DOHH2 (cell line): ENCODE results near the gene NR3C2.
A peak's percentile ranks its signal among the peaks of the same experiment; 100 is the strongest.

Experiments used
- H3F3A ChIP-seq: fragments of 200-600 bp; sonication (generic), shearing (Covaris generic); 2 replicates; pipeline ENCODE4 v1.6.0; 2016; ENCODE audit warnings: antibody characterized with exemption, mild to moderate bottlenecking; ENCODE audit not compliant: control insufficient read depth, insufficient read depth
- H3K27ac ChIP-seq: fragments of 200-600 bp; sonication (generic); 2 replicates; pipeline ENCODE4 v1.5.1; 2014; ENCODE audit warnings: low read depth, mild to moderate bottlenecking, low read length, moderate library complexity
- H3K27me3 ChIP-seq: fragments of 200-600 bp; sonication (generic); 2 replicates; pipeline ENCODE4 v1.6.1; 2014; ENCODE audit warnings: mild to moderate bottlenecking, low read length, mixed read lengths; ENCODE audit not compliant: control insufficient read depth
- H3K36me3 ChIP-seq: fragments of 200-600 bp; sonication (generic); 2 replicates; pipeline ENCODE4 v1.6.1; 2014; ENCODE audit warnings: mild to moderate bottlenecking, low read length, moderate library complexity, mixed read lengths; ENCODE audit not compliant: control insufficient read depth
- H3K4me1 ChIP-seq: fragments of 200-600 bp; sonication (generic); 2 replicates; pipeline ENCODE4 v1.6.1; 2014; ENCODE audit warnings: mild to moderate bottlenecking, low read length, mixed read lengths; ENCODE audit not compliant: control insufficient read depth
- H3K4me2 ChIP-seq: fragments of 200-600 bp; sonication (generic); 2 replicates; pipeline ENCODE4 v1.6.0; 2014; ENCODE audit warnings: mild to moderate bottlenecking, low read length, moderate library complexity
- H3K4me3 ChIP-seq: fragments of 200-600 bp; sonication (generic); 2 replicates; pipeline ENCODE4 v1.5.1; 2014; ENCODE audit warnings: mild to moderate bottlenecking, low read length, mixed read lengths
- H3K79me2 ChIP-seq: fragments of 200-600 bp; sonication (generic); 2 replicates; pipeline ENCODE4 v1.6.1; 2014; ENCODE audit warnings: mild to moderate bottlenecking, low read length, mixed read lengths; ENCODE audit not compliant: control insufficient read depth
- H3K9me2 ChIP-seq: fragments of 200-600 bp; sonication (generic); replicated peaks from 2 replicates; pipeline ENCODE4 v1.6.1; 2014; ENCODE audit warnings: mild to moderate bottlenecking, low read length, mixed read lengths; ENCODE audit not compliant: control insufficient read depth
- H3K9me3 ChIP-seq: fragments of 200-600 bp; sonication (generic); 2 replicates; pipeline ENCODE4 v1.6.1; 2014; ENCODE audit warnings: antibody characterized with exemption, low read length, mixed read lengths; ENCODE audit not compliant: control insufficient read depth, insufficient read depth
- H4K20me1 ChIP-seq: fragments of 200-600 bp; sonication (generic); 2 replicates; pipeline ENCODE4 v1.6.0; 2014; ENCODE audit warnings: low read depth, mild to moderate bottlenecking, antibody characterized with exemption, low read length, moderate library complexity; ENCODE audit not compliant: control insufficient read depth, insufficient read depth
- CTCF ChIP-seq: fragments of 200-600 bp; sonication (generic); IDR thresholded peaks from one replicate; pipeline ENCODE4 v1.5.1; 2014; ENCODE audit warnings: antibody characterized with exemption, mild to moderate bottlenecking, low read depth, low read length; ENCODE audit not compliant: poor library complexity, severe bottlenecking
- EZH2phosphoT487 ChIP-seq: fragments of 200-600 bp; sonication (generic); IDR thresholded peaks from 2 replicates; pipeline ENCODE4 v1.6.1; 2017; ENCODE audit warnings: borderline replicate concordance, mild to moderate bottlenecking, antibody characterized with exemption, low read length, moderate library complexity, mixed read lengths

NR3C2 gene

GRCh38 chr4:148443512-148444295 is 1.5 kb upstream of the NR3C2 start:
- Histone ChIP-seq H3K9me2 (no peaks in the 10 kb centered on the region), H3F3A (no peaks in the 10 kb centered on the region), H3K4me1 (peaks cover 32% of the 10 kb centered on the region), H3K4me2 (peak overlapping the region; percentile 99), H4K20me1 (no peaks in the 10 kb centered on the region), H3K27me3 (peaks cover 76% of the 10 kb centered on the region), H3K9me3 (no peaks in the 10 kb centered on the region), H3K4me3 (peak overlapping the region; percentile 89), H3K27ac (no peak overlapping the region), H3K79me2 (no peaks in the 10 kb centered on the region), H3K36me3 (no peaks in the 10 kb centered on the region)
- TF ChIP-seq CTCF: no peak
- TF ChIP-seq EZH2phosphoT487: peak; percentile 85; the same call in 1 of the 2 replicates

- Histone ChIP-seq H3K9me2 (no peaks in the 10 kb centered on the region), H3K27me3 (peaks cover 72% of the 10 kb centered on the region), H3K27ac (no peak overlapping the region)
Observed at GRCh38 chr4:148442832-148443511, 758 bp upstream of the NR3C2 start.

GRCh38 chr4:148441624-148441985 is 609 bp downstream of the NR3C2 start:
- Histone ChIP-seq H3K27me3 (peaks cover 60% of the 10 kb centered on the region), H3K4me1 (peaks cover 28% of the 10 kb centered on the region), H3K4me3 (peak overlapping the region; percentile 89), H3K4me2 (peak overlapping the region; percentile 99), H3K79me2 (no peaks in the 10 kb centered on the region), H3K27ac (no peak overlapping the region), H3K9me3 (no peaks in the 10 kb centered on the region), H3F3A (no peaks in the 10 kb centered on the region), H4K20me1 (no peaks in the 10 kb centered on the region), H3K9me2 (no peaks in the 10 kb centered on the region), H3K36me3 (no peaks in the 10 kb centered on the region)
- no peak for TF ChIP-seq CTCF
- no peak for TF ChIP-seq EZH2phosphoT487

More at GRCh38 chr4:148442832-148443511, 758 bp upstream of the NR3C2 start:
- Histone ChIP-seq H3F3A (no peaks in the 10 kb centered on the region), H3K79me2 (no peaks in the 10 kb centered on the region), H3K36me3 (no peaks in the 10 kb centered on the region), H3K4me2 (peak overlapping the region; percentile 99), H4K20me1 (no peaks in the 10 kb centered on the region), H3K4me3 (peak overlapping the region; percentile 89), H3K9me3 (no peaks in the 10 kb centered on the region), H3K4me1 (peaks cover 32% of the 10 kb centered on the region)
- TF ChIP-seq CTCF (no peak), EZH2phosphoT487 (no peak)
